ENCODE results near the gene CD300LB.

GRCh38 chr17:74547736-74548135, 16.5 kb upstream of the CD300LB start:
- TF ChIP-seq GATA3 (IDR thresholded peaks at IDR 0.05; ENCODE audit: low read depth, low read length), result no peak
- no peak for TF ChIP-seq GATA2 (IDR thresholded peaks at IDR 0.05; ENCODE audit: low read depth, low read length)

Measured in SH-SY5Y (cell line).